ENCODE data around the gene CLDN22. TPM values are rescaled to one million over a fixed set of nuclear protein-coding genes. Genes with fewer than 3 reads are reported as not detected.
"Not testable (repeated sequence)": the region's sequence is repeated elsewhere in the genome, so short reads cannot be mapped to it uniquely, and the experiment has no call there.

The CLDN22 gene
- total and polyA plus RNA-seq, 2 donors: not detected

GRCh38 chr4:183337833-183338232 lies 17.8 kb upstream of the CLDN22 start:
- no peak overlapping the region for H3K27ac ChIP-seq (ENCODE audit: low read depth)
- H3K36me3 ChIP-seq (ENCODE audit: insufficient read depth): no peaks in the 10 kb centered on the region
- H3K4me3 ChIP-seq (ENCODE audit: low read depth, low read length): no peak overlapping the region
- no peaks in the 10 kb centered on the region for H3K4me1 ChIP-seq (ENCODE audit: insufficient read depth)
- no peak for DNase-seq (ENCODE audit: extremely low spot score)
- 82% methylated on average over 7 of the region's 7 CpGs for WGBS

DNA sequence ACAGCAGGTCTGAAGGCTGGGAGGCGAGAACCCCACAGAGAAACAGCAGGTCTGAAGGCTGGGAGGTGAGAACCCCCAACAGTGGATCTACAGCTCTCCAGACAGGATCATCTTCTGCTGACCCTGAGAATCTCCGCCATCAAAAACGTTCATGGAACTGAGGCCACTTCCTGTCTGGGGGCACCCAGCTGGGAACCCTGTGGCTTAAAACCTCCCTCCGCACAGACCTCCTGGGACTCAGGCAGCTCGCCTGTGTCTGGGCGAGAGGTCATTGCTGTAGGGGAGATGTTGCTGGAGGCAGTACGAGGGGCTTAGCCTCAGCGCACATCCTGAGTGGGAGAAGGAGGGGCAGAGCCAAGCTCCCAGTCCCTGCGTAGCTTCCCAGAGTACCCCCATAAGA lies 17.3 kb upstream of the CLDN22 start:
- Histone ChIP-seq H3K27ac (ENCODE audit: low read depth) (no peak overlapping the region), H3K36me3 (ENCODE audit: insufficient read depth) (no peaks in the 10 kb centered on the region), H3K4me3 (ENCODE audit: low read depth, low read length) (no peak overlapping the region), H3K4me1 (ENCODE audit: insufficient read depth) (no peaks in the 10 kb centered on the region)
- DNase-seq (ENCODE audit: extremely low spot score): no peak
- WGBS: 86% methylated on average over 9 of the region's 9 CpGs

DNA sequence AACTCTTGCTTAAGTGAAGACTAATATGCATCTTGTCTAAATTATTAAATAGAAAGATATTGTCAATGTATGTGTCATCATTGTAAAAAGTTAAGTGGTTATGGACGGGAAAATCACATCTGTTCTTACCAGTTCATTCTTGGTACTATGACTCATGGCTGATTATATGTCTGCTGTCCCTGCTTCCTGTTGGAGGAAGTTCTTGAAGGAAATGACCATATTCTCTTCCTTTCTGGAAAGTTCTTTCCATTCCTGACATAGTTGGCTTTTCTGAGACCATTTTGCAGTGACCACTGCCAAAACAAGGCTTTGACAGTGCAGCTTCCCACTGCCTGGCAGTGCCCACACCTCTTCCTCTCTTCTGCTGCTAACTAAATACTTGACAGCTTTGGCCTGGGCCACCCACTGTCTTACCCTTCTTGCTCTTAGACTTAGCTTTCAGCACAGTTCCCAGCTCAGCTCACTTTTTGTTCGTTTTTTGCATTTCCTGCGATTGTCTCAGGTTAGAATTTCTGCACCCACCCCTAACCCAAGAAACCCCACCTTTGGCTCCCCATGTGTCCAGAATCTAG lies 15.4 kb upstream of the CLDN22 start:
- no peak overlapping the region for H3K4me3 ChIP-seq (ENCODE audit: low read depth, low read length)
- WGBS: 70% methylated on average over 3 of the region's 3 CpGs

GRCh38 chr4:183333983-183334382 lies 13.9 kb upstream of the CLDN22 start:
- H3K4me3 ChIP-seq (ENCODE audit: low read depth, low read length): no peak overlapping the region
- 76% methylated on average over 6 of the region's 6 CpGs for WGBS
- no peak for DNase-seq (ENCODE audit: extremely low spot score)
- no peaks in the 10 kb centered on the region for H3K4me1 ChIP-seq (ENCODE audit: insufficient read depth)
- H3K36me3 ChIP-seq (ENCODE audit: insufficient read depth): no peaks in the 10 kb centered on the region
- no peak overlapping the region for H3K27ac ChIP-seq (ENCODE audit: low read depth)

More for the DNA sequence above, 15.4 kb upstream of the CLDN22 start:
- DNase-seq (ENCODE audit: extremely low spot score): no peak
- H3K4me1 ChIP-seq (ENCODE audit: insufficient read depth): no peaks in the 10 kb centered on the region
- no peaks in the 10 kb centered on the region for H3K36me3 ChIP-seq (ENCODE audit: insufficient read depth)
- no peak overlapping the region for H3K27ac ChIP-seq (ENCODE audit: low read depth)

- Histone ChIP-seq H3K4me3 (ENCODE audit: low read depth, low read length) (no peak overlapping the region), H3K4me1 (ENCODE audit: insufficient read depth) (no peaks in the 10 kb centered on the region), H3K36me3 (ENCODE audit: insufficient read depth) (no peaks in the 10 kb centered on the region), H3K27ac (ENCODE audit: low read depth) (no peak overlapping the region)
- WGBS: 88% methylated on average over 9 of the region's 9 CpGs
- no peak for DNase-seq (ENCODE audit: extremely low spot score)
Observed at GRCh38 chr4:183333202-183333601, 13.1 kb upstream of the CLDN22 start.

DNA sequence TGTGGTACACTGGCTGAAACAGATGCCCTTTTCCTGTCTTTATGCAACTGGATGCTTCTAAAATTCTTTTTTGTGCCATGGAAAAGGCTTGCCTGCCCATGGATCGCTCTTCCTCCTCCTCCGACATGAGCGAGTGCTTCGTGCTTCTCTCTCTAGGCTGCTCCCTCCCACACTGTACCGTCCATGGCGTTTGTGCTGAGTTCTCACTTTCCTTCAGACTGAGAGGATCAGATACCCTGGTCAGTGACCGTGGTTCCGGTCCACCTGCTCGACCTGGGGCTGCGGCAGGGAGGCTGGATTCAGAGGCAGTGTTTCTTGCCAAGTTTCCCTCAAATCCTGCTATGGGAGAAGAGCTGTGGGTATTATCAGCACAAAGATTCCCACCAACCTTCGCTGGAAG lies 12.4 kb upstream of the CLDN22 start:
- DNase-seq (ENCODE audit: extremely low spot score): no peak
- no peak overlapping the region for H3K4me3 ChIP-seq (ENCODE audit: low read depth, low read length)
- H3K27ac ChIP-seq (ENCODE audit: low read depth): no peak overlapping the region
- H3K36me3 ChIP-seq (ENCODE audit: insufficient read depth): no peaks in the 10 kb centered on the region
- no peaks in the 10 kb centered on the region for H3K4me1 ChIP-seq (ENCODE audit: insufficient read depth)
- 74% methylated on average over 11 of the region's 11 CpGs for WGBS

DNA sequence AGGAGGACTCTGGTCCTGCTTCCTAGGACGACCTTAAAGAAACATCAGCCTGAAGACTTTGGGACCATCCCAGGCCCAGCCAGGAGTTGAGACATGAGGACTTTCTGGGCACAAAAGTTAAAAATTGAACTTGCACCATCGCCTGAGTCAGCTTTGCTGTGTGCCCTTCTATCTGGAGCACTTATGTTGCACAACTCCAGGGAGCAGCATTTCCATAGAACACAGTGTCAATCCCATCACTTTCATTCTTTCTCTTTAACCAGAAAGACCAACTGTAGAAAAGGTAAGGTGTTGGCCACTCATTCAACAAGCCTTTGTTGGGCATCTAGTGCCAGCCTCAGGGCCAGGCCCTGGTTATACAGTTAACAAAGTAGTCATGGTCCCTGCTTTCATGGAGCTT lies 10.8 kb upstream of the CLDN22 start:
- H3K4me1 ChIP-seq (ENCODE audit: insufficient read depth): no peaks in the 10 kb centered on the region
- no peaks in the 10 kb centered on the region for H3K36me3 ChIP-seq (ENCODE audit: insufficient read depth)
- no peak overlapping the region for H3K4me3 ChIP-seq (ENCODE audit: low read depth, low read length)
- 94% methylated on average over 2 of the region's 2 CpGs for WGBS
- no peak overlapping the region for H3K27ac ChIP-seq (ENCODE audit: low read depth)
- DNase-seq (ENCODE audit: extremely low spot score): no peak

- no peak for DNase-seq (ENCODE audit: extremely low spot score)
- no peak overlapping the region for H3K4me3 ChIP-seq (ENCODE audit: low read depth, low read length)
- H3K36me3 ChIP-seq (ENCODE audit: insufficient read depth): no peaks in the 10 kb centered on the region
- no peaks in the 10 kb centered on the region for H3K4me1 ChIP-seq (ENCODE audit: insufficient read depth)
- H3K27ac ChIP-seq (ENCODE audit: low read depth): no peak overlapping the region
- WGBS: 72% methylated on average over 10 of the region's 10 CpGs
Observed at GRCh38 chr4:183329954-183330742, 10.1 kb upstream of the CLDN22 start.

DNA sequence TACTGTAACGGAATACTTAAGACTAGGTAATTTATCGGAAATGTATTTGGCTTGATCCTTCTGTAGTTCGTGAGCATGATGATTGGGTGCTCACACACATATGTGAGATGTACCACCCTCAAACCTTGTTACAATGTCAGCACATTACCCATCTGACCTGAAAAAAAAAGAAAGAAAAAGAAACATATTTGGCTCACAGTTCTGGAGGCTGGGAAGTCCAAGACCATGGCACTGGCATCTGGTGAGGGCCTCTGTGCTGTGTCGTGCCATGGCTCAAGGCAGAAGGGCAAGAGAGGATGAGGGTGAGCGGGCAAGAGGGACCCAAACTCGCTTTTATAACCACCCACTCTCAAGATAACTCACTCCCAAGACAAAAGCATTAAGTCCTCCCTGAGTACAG lies 9.2 kb upstream of the CLDN22 start:
- Histone ChIP-seq H3K4me3 (ENCODE audit: low read depth, low read length) (no peak overlapping the region), H3K27ac (ENCODE audit: low read depth) (no peak overlapping the region), H3K36me3 (ENCODE audit: insufficient read depth) (no peaks in the 10 kb centered on the region), H3K4me1 (ENCODE audit: insufficient read depth) (no peaks in the 10 kb centered on the region)
- 90% methylated on average over 6 of the region's 6 CpGs for WGBS
- no peak for DNase-seq (ENCODE audit: extremely low spot score)

- WGBS: 31% methylated on average over 7 of the region's 7 CpGs
- H3K36me3 ChIP-seq (ENCODE audit: insufficient read depth): no peaks in the 10 kb centered on the region
- no peak for DNase-seq (ENCODE audit: extremely low spot score)
- H3K4me3 ChIP-seq (ENCODE audit: low read depth, low read length): no peak overlapping the region
- H3K27ac ChIP-seq (ENCODE audit: low read depth): no peak overlapping the region
- no peaks in the 10 kb centered on the region for H3K4me1 ChIP-seq (ENCODE audit: insufficient read depth)
Observed at GRCh38 chr4:183328832-183329231, 8.8 kb upstream of the CLDN22 start.

- 92% methylated on average over 7 of the region's 7 CpGs for WGBS
- Histone ChIP-seq H3K27ac (ENCODE audit: low read depth) (no peak overlapping the region), H3K4me1 (ENCODE audit: insufficient read depth) (no peaks in the 10 kb centered on the region)
Observed at GRCh38 chr4:183327827-183328226, 7.8 kb upstream of the CLDN22 start.

GRCh38 chr4:183326853-183327252 lies 6.8 kb upstream of the CLDN22 start:
- no peak for DNase-seq (ENCODE audit: extremely low spot score)
- H3K36me3 ChIP-seq (ENCODE audit: insufficient read depth): no peaks in the 10 kb centered on the region
- 77% methylated on average over 2 of the region's 2 CpGs for WGBS
- H3K27ac ChIP-seq (ENCODE audit: low read depth): no peak overlapping the region
- H3K4me1 ChIP-seq (ENCODE audit: insufficient read depth): no peaks in the 10 kb centered on the region
- no peak overlapping the region for H3K4me3 ChIP-seq (ENCODE audit: low read depth, low read length)

More at GRCh38 chr4:183327827-183328226, 7.8 kb upstream of the CLDN22 start:
- Histone ChIP-seq H3K4me3 (ENCODE audit: low read depth, low read length) (no peak overlapping the region), H3K36me3 (ENCODE audit: insufficient read depth) (no peaks in the 10 kb centered on the region)
- DNase-seq (ENCODE audit: extremely low spot score): no peak

DNA sequence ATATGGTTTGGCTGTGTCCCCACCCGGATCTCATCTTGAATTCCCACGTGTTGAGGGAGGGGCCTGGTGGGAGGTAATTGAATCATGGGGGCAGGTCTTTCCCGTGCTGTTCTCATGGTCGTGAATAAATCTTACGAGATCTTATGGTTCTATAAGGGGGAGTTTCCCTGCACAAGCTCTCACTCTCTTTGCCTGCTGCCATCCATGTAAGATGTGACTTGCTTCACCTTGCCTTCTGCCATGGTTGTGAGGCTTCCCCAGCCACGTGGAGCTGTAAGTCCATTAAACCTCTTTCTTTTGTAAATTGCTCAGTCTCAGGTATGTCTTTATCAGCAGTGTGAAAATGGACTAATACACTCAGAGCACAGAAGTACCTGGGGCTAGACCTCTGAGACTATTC lies 6.3 kb upstream of the CLDN22 start:
- 91% methylated on average over 6 of the region's 6 CpGs for WGBS
- not testable (repeated sequence) for H3K27ac ChIP-seq (ENCODE audit: low read depth); H3K4me1 ChIP-seq (ENCODE audit: insufficient read depth); DNase-seq (ENCODE audit: extremely low spot score); H3K36me3 ChIP-seq (ENCODE audit: insufficient read depth); H3K4me3 ChIP-seq (ENCODE audit: low read depth, low read length)

- Histone ChIP-seq H3K27ac (ENCODE audit: low read depth) (no peak overlapping the region), H3K4me3 (ENCODE audit: low read depth, low read length) (no peak overlapping the region), H3K36me3 (ENCODE audit: insufficient read depth) (no peaks in the 10 kb centered on the region), H3K4me1 (ENCODE audit: insufficient read depth) (no peaks in the 10 kb centered on the region)
- no peak for DNase-seq (ENCODE audit: extremely low spot score)
- WGBS: 92% methylated on average over 7 of the region's 7 CpGs
Observed at GRCh38 chr4:183324619-183325018, 4.5 kb upstream of the CLDN22 start.
